IMR-90 (cell line): ENCODE results near the gene TAAR8. TPM values are rescaled to one million over a fixed set of nuclear protein-coding genes. Genes with fewer than 3 reads are reported as not detected.

Source experiments
- microRNA-seq, 2 experiments: library from miRNA; stranded (forward) in 1 of 2; unstranded in 1 of 2; fragments of 10-50 nt in 1 of 2; fragments of <30 nt in 1 of 2; gene quantifications in 1 of 2; microRNA quantifications in 1 of 2; one replicate each; pipeline versions ENCODE3 to v1.1.0; 2013 to 2020; ENCODE audit not compliant: insufficient read depth in 1 of 2, insufficient read length in 1 of 2, unreplicated experiment in 1 of 2
- polyA plus RNA-seq, 3 experiments: library from polyadenylated mRNA; depleted of rRNA; stranded (reverse); fragments of >200 nt; gene quantifications; 2 replicates each; pipeline ENCODE4 v1.2.3, GENCODE V29; 2012; ENCODE audit warnings: low replicate concordance in 1 of 3
- small RNA-seq, 5 experiments: library from RNA; depleted of rRNA; stranded (forward); fragments of <200 nt; gene quantifications; one replicate each; pipeline ENCODE3, GENCODE V24; 2012
- total RNA-seq: library from RNA; depleted of rRNA; stranded (reverse); fragments of >200 nt; gene quantifications from 2 replicates; pipeline ENCODE4 v1.2.3, GENCODE V29; 2012; rRNA removed

Gene TAAR8
- total and polyA plus RNA-seq, 2 of the 4 experiments (the other 2 are of a cell fraction), result not detected

Small RNAs within 50 kb of the gene (microRNA-seq; reads per million reads assigned to microRNA genes)
- not detected for gene TAAR7P (ENCODE audit: insufficient read depth, insufficient read length)

Small RNAs within 50 kb of the gene (small RNA-seq; reads per million reads assigned to genes)
- gene TAAR7P, result 0 reads per million in 5 experiments

Other genes starting within 250 kb of the TAAR8 start
- gene MOXD1, start 151.2 kb upstream of the TAAR8 start, total RNA-seq, result 10.0 and 10.6 TPM in 2 replicates
- gene MOXD1, start 151.2 kb upstream of the TAAR8 start, polyA plus RNA-seq (2012; rRNA removed), result 16.5 and 19.4 TPM in 2 replicates
- 26.1 and 35.1 TPM in 2 replicates for gene STX7, start 39.6 kb upstream of the TAAR8 start, total RNA-seq
- 13.3 and 16.5 TPM in 2 replicates for gene STX7, start 39.6 kb upstream of the TAAR8 start, polyA plus RNA-seq (2012; rRNA removed)
- not detected in 2 replicates for gene TAAR9, start 14.4 kb upstream of the TAAR8 start, total RNA-seq
- gene TAAR9, start 14.4 kb upstream of the TAAR8 start, polyA plus RNA-seq (2012; rRNA removed), result not detected in 2 replicates
- gene TAAR6, start 17.6 kb downstream of the TAAR8 start, total RNA-seq, result not detected in 2 replicates
- not detected in 2 replicates for gene TAAR6, start 17.6 kb downstream of the TAAR8 start, polyA plus RNA-seq (2012; rRNA removed)
- not detected in 2 replicates for gene TAAR5, start 37.1 kb downstream of the TAAR8 start, total RNA-seq
- gene TAAR5, start 37.1 kb downstream of the TAAR8 start, polyA plus RNA-seq (2012; rRNA removed), result not detected in 2 replicates
- not detected in 2 replicates for gene TAAR2, start 71.6 kb downstream of the TAAR8 start, total RNA-seq
- gene TAAR2, start 71.6 kb downstream of the TAAR8 start, polyA plus RNA-seq (2012; rRNA removed), result not detected in 2 replicates
- gene TAAR1, start 106.5 kb downstream of the TAAR8 start, total RNA-seq, result not detected in 2 replicates
- gene TAAR1, start 106.5 kb downstream of the TAAR8 start, polyA plus RNA-seq (2012; rRNA removed), result not detected in 2 replicates
- not detected in 2 replicates for gene VNN1, start 161.4 kb downstream of the TAAR8 start, total RNA-seq
- 0.04 and 0.07 TPM in 2 replicates for gene VNN1, start 161.4 kb downstream of the TAAR8 start, polyA plus RNA-seq (2012; rRNA removed)
- gene VNN2, start 205.2 kb downstream of the TAAR8 start, total RNA-seq, result not detected in 2 replicates
- not detected in 2 replicates for gene VNN2, start 205.2 kb downstream of the TAAR8 start, polyA plus RNA-seq (2012; rRNA removed)
- 2.5 and 6.4 TPM in 2 replicates for gene SLC18B1, start 246.0 kb downstream of the TAAR8 start, total RNA-seq
- 1.7 and 2.4 TPM in 2 replicates for gene SLC18B1, start 246.0 kb downstream of the TAAR8 start, polyA plus RNA-seq (2012; rRNA removed)